OCI-LY1 (cell line): ENCODE results near the gene STEAP3.

Experiments used
- H2AFZ ChIP-seq: fragments of 200-600 bp; sonication (generic), shearing (Covaris generic); 2 replicates; pipeline ENCODE4 v1.6.0; 2014; ENCODE audit warnings: antibody characterized with exemption, mild to moderate bottlenecking, low read length
- H3F3A ChIP-seq: fragments of 200-600 bp; sonication (generic), shearing (Covaris generic); 2 replicates; pipeline ENCODE4 v1.6.0; 2014; ENCODE audit warnings: mild to moderate bottlenecking, antibody characterized with exemption, low read length, moderate library complexity; ENCODE audit not compliant: insufficient read depth
- H3K27ac ChIP-seq: fragments of 200-600 bp; sonication (generic); 2 replicates; pipeline ENCODE4 v1.5.1; 2014; ENCODE audit warnings: low read length, mixed run types, mild to moderate bottlenecking, low read depth; ENCODE audit not compliant: poor library complexity, severe bottlenecking
- H3K27me3 ChIP-seq: fragments of 200-600 bp; sonication (generic); 2 replicates; pipeline ENCODE4 v1.6.0; 2014; ENCODE audit warnings: antibody characterized with exemption, mild to moderate bottlenecking, low read length, moderate library complexity; ENCODE audit not compliant: insufficient read depth
- H3K36me3 ChIP-seq: fragments of 200-600 bp; sonication (generic); 2 replicates; pipeline ENCODE4 v1.6.1; 2014; ENCODE audit warnings: mild to moderate bottlenecking, antibody characterized with exemption, low read length, moderate library complexity, mixed read lengths; ENCODE audit not compliant: insufficient read depth
- H3K4me1 ChIP-seq: fragments of 200-600 bp; sonication (generic); 2 replicates; pipeline ENCODE4 v1.5.1; 2014; ENCODE audit warnings: mild to moderate bottlenecking, low read length, moderate library complexity; ENCODE audit not compliant: insufficient read depth, severe bottlenecking
- H3K4me2 ChIP-seq: fragments of 200-600 bp; sonication (generic), shearing (Covaris generic); 2 replicates; pipeline ENCODE4 v1.6.1; 2014; ENCODE audit warnings: low read length
- H3K4me3 ChIP-seq: fragments of 200-600 bp; sonication (generic); 2 replicates; pipeline ENCODE4 v1.5.1; 2014; ENCODE audit warnings: low read length, low read depth, mild to moderate bottlenecking, mixed read lengths; ENCODE audit not compliant: poor library complexity, severe bottlenecking
- H3K79me2 ChIP-seq: fragments of 200-600 bp; shearing (Covaris generic); 2 replicates; pipeline ENCODE4 v1.6.1; 2016; ENCODE audit warnings: mixed run types, low read length, mixed read lengths; ENCODE audit not compliant: insufficient read depth
- H3K9ac ChIP-seq: fragments of 200-600 bp; sonication (generic), shearing (Covaris generic); 2 replicates; pipeline ENCODE4 v1.6.1; 2014; ENCODE audit warnings: mild to moderate bottlenecking, low read length, mixed read lengths
- H3K9me2 ChIP-seq: fragments of 200-600 bp; sonication (generic), shearing (Covaris generic); 2 replicates; pipeline ENCODE4 v1.6.1; 2014; ENCODE audit warnings: low read depth, mild to moderate bottlenecking, low read length, mixed read lengths
- H3K9me3 ChIP-seq: fragments of 200-600 bp; shearing (Covaris generic); 2 replicates; pipeline ENCODE4 v1.6.1; 2014; ENCODE audit warnings: low read length, mixed read lengths
- H4K20me1 ChIP-seq: fragments of 200-600 bp; sonication (generic), shearing (Covaris generic); 2 replicates; pipeline ENCODE4 v1.6.0; 2016; ENCODE audit warnings: mild to moderate bottlenecking, low read length; ENCODE audit not compliant: insufficient read depth
- EZH2 ChIP-seq: fragments of 200-600 bp; sonication (generic), shearing (Covaris generic); IDR thresholded peaks from 2 replicates; pipeline ENCODE4 v1.8.0; 2017; ENCODE audit warnings: borderline replicate concordance, mixed run types, mild to moderate bottlenecking, antibody characterized with exemption, low read length, moderate library complexity, mixed read lengths
- TF ChIP-seq, protein P1 (sequence below): fragments of 200-600 bp; sonication (generic), shearing (Covaris generic); IDR thresholded peaks from 2 replicates; pipeline ENCODE4 v1.5.1; 2017; ENCODE audit warnings: mild to moderate bottlenecking, antibody characterized with exemption, low read length, moderate library complexity, mixed read lengths

STEAP3 gene

DNA sequence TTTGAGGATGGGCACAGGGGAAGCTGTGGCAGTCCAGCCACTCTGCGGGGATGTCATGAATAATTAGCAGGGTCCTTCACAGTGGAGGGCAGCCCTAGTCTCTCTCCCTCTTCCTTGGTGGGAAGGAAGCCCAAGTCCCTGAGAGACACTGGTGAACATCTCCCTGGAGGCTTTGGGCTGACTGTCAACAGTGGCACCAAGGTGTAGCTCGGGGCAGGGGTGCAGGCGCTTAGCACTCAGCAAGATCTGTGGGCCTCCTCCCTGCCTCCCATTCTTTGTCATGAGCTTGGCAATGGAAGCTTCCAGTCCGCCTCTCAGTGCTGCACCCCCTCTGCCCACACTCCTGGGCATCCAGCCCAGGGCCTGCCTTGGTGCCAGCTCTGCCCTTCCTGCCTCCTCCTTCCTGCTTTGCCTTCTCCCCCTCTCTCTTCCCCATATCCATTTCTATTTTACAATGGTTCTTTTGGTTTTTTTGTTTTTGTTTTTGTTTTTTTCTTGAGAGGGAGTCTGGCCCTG is 59.4 kb downstream of the STEAP3 start:
- Histone ChIP-seq H3K4me1 (no peaks in the 10 kb centered on the region), H3K27ac (no peak overlapping the region), H3K9ac (no peak overlapping the region), H3K9me2 (no peaks in the 10 kb centered on the region), H3K27me3 (0 out of 2 replicates have a peak, but pooled peaks cover 3% of the 10 kb centered on the region), H3K9me3 (no peaks in the 10 kb centered on the region), H3F3A (no peaks in the 10 kb centered on the region), H2AFZ (no peak overlapping the region), H3K4me2 (no peak overlapping the region), H3K36me3 (no peaks in the 10 kb centered on the region), H4K20me1 (no peaks in the 10 kb centered on the region), H3K4me3 (no peak overlapping the region), H3K79me2 (no peaks in the 10 kb centered on the region)
- no peak for TF ChIP-seq EZH2
- TF ChIP-seq, protein P1, sequence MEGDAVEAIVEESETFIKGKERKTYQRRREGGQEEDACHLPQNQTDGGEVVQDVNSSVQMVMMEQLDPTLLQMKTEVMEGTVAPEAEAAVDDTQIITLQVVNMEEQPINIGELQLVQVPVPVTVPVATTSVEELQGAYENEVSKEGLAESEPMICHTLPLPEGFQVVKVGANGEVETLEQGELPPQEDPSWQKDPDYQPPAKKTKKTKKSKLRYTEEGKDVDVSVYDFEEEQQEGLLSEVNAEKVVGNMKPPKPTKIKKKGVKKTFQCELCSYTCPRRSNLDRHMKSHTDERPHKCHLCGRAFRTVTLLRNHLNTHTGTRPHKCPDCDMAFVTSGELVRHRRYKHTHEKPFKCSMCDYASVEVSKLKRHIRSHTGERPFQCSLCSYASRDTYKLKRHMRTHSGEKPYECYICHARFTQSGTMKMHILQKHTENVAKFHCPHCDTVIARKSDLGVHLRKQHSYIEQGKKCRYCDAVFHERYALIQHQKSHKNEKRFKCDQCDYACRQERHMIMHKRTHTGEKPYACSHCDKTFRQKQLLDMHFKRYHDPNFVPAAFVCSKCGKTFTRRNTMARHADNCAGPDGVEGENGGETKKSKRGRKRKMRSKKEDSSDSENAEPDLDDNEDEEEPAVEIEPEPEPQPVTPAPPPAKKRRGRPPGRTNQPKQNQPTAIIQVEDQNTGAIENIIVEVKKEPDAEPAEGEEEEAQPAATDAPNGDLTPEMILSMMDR = no peak

DNA sequence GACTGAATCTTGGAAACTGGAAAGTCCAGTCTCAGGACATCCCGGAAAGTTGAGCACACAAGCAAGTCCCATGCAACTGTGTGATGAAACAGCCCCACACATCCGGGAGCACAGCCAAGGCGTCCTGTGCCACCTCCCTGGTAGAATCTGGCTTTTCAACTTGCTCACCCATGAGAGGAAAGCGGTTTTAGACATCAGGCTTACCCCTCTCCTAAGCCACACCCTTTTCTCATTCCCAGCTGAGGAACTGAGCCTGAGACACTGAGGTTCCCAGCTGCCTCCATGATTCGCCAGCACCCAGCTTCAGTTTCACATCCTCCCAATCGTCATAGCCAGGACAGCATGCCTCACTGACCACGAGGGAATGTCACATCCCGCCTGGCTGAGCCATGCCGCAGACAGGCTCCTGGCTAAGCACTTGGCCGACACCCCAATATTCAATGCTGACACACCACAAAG is 60.3 kb downstream of the STEAP3 start:
- no peak overlapping the region for H3K27ac ChIP-seq
- H3K9ac ChIP-seq = no peak overlapping the region
- no peak overlapping the region for H2AFZ ChIP-seq
- no peaks in the 10 kb centered on the region for H4K20me1 ChIP-seq
- H3K9me2 ChIP-seq = no peaks in the 10 kb centered on the region
- H3K27me3 ChIP-seq = 0 out of 2 replicates have a peak, but pooled peaks cover 3% of the 10 kb centered on the region
- H3K79me2 ChIP-seq = no peaks in the 10 kb centered on the region
- H3K9me3 ChIP-seq = no peaks in the 10 kb centered on the region
- H3K4me1 ChIP-seq = no peaks in the 10 kb centered on the region
- H3K36me3 ChIP-seq = no peaks in the 10 kb centered on the region
- no peaks in the 10 kb centered on the region for H3F3A ChIP-seq
- no peak overlapping the region for H3K4me2 ChIP-seq
- no peak for TF ChIP-seq EZH2
- TF ChIP-seq, protein P1 = no peak
- H3K4me3 ChIP-seq = no peak overlapping the region

DNA sequence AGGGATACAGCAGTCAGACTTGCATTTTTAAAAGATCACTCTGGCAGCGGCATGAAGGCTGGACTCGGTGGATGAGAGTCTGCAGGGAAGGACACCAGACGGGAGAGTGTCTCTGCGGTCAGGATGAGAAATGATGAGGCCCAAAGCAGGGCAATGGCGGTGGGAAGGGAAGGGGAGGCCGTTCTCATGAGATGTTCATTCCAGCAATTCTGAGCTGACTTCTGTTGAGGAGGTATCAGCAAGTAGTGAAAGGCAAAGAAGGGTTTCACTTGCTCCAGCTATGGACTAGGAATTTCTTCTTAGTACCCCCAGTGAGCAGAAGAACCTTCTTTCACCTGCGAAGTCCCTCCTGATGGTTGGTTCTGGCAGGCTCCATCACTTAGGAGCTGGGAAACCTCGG is 63.0 kb downstream of the STEAP3 start:
- Histone ChIP-seq H3K36me3 (no peaks in the 10 kb centered on the region), H3K79me2 (no peaks in the 10 kb centered on the region), H3K9me3 (no peaks in the 10 kb centered on the region), H3K27ac (no peak overlapping the region), H3K9me2 (no peaks in the 10 kb centered on the region), H3K4me1 (no peaks in the 10 kb centered on the region), H3F3A (no peaks in the 10 kb centered on the region), H3K4me3 (no peak overlapping the region), H3K27me3 (0 out of 2 replicates have a peak, but pooled peaks cover 3% of the 10 kb centered on the region), H3K4me2 (no peak overlapping the region), H2AFZ (no peak overlapping the region), H4K20me1 (no peaks in the 10 kb centered on the region), H3K9ac (no peak overlapping the region)
- TF ChIP-seq, protein P1 = no peak
- TF ChIP-seq EZH2 = no peak
